Testis (tissue), 2 donors: ENCODE results near the gene NANOG.

Experiments used
- CTCF ChIP-seq, 3 experiments: fragments of 450-650 bp in 2 of 3; fragments of 200-600 bp in 1 of 3; sonication (generic) in 1 of 3; IDR thresholded peaks; one replicate each; pipeline ENCODE4 v1.5.1; 2016 to 2019; ENCODE audit warnings: antibody characterized with exemption in 3 of 3, mild to moderate bottlenecking in 2 of 3, moderate library complexity in 1 of 3
- POLR2A ChIP-seq: fragments of 450-650 bp; IDR thresholded peaks from one replicate; pipeline ENCODE4 v1.6.1; 2017; ENCODE audit warnings: antibody characterized with exemption, mild to moderate bottlenecking, moderate library complexity

GRCh38 chr12:7781274-7781673 lies 7.9 kb upstream of the NANOG start:
- TF ChIP-seq CTCF (IDR thresholded peaks at IDR 0.05) (no peak), POLR2A (no peak)
